ENCODE measurements around the gene RAB11FIP5. TPM values are rescaled to one million over a fixed set of nuclear protein-coding genes. Genes with fewer than 3 reads are reported as not detected.

Gene RAB11FIP5
- total RNA-seq, 1 donor from 2014 or later = 33.1 TPM

- H3K27me3 ChIP-seq = no peaks in the 10 kb centered on the region
- DNase-seq (ENCODE audit: extremely low spot score in 2 of 2) = no peak
- H3K9me3 ChIP-seq = no peaks in the 10 kb centered on the region
- no peak for TF ChIP-seq POLR2A (IDR thresholded peaks at IDR 0.05)
- no peak for TF ChIP-seq POLR2AphosphoS5 (IDR thresholded peaks at IDR 0.05; ENCODE audit: insufficient read depth in 1 of 2, low read depth in 1 of 2)
- TF ChIP-seq CTCF (IDR thresholded peaks at IDR 0.05) = no peak
- H3K36me3 ChIP-seq = no peaks in the 10 kb centered on the region
- intact Hi-C loops (cut with DNase I) = no loop called here
- H3K4me1 ChIP-seq = no peaks in the 10 kb centered on the region
- H3K4me3 ChIP-seq = no peak overlapping the region
- no peak overlapping the region for H3K27ac ChIP-seq
These were observed 22.5 kb upstream of the RAB11FIP5 start for GRCh38 chr2:73135236-73135635.

GRCh38 chr2:73134471-73134870 is 21.7 kb upstream of the RAB11FIP5 start:
- Histone ChIP-seq H3K9me3 (no peaks in the 10 kb centered on the region), H3K4me1 (no peaks in the 10 kb centered on the region), H3K4me3 (no peak overlapping the region), H3K36me3 (no peaks in the 10 kb centered on the region), H3K27ac (no peak overlapping the region), H3K27me3 (no peaks in the 10 kb centered on the region)
- DNase-seq (ENCODE audit: extremely low spot score in 2 of 2) = no peak
- TF ChIP-seq POLR2AphosphoS5 (IDR thresholded peaks at IDR 0.05; ENCODE audit: insufficient read depth in 1 of 2, low read depth in 1 of 2) = no peak
- no peak for TF ChIP-seq CTCF (IDR thresholded peaks at IDR 0.05)
- no peak for TF ChIP-seq POLR2A (IDR thresholded peaks at IDR 0.05)
- intact Hi-C loops (cut with DNase I) = no loop called here

GRCh38 chr2:73133566-73134197 is 20.9 kb upstream of the RAB11FIP5 start:
- TF ChIP-seq POLR2A (IDR thresholded peaks at IDR 0.05) (no peak), POLR2AphosphoS5 (IDR thresholded peaks at IDR 0.05; ENCODE audit: insufficient read depth in 1 of 2, low read depth in 1 of 2) (no peak), CTCF (IDR thresholded peaks at IDR 0.05) (no peak)
- intact Hi-C loops (cut with DNase I) = no loop called here
- H3K36me3 ChIP-seq = no peaks in the 10 kb centered on the region

GRCh38 chr2:73131807-73132206 is 19.1 kb upstream of the RAB11FIP5 start:
- Histone ChIP-seq H3K36me3 (no peaks in the 10 kb centered on the region), H3K9me3 (no peaks in the 10 kb centered on the region), H3K4me3 (no peak overlapping the region), H3K4me1 (no peaks in the 10 kb centered on the region), H3K27me3 (no peaks in the 10 kb centered on the region), H3K27ac (no peak overlapping the region)
- no peak for TF ChIP-seq POLR2A (IDR thresholded peaks at IDR 0.05)
- no peak for TF ChIP-seq POLR2AphosphoS5 (IDR thresholded peaks at IDR 0.05; ENCODE audit: insufficient read depth in 1 of 2, low read depth in 1 of 2)
- no peak for TF ChIP-seq CTCF (IDR thresholded peaks at IDR 0.05)
- intact Hi-C loops (cut with DNase I) = no loop called here
- no peak for DNase-seq (ENCODE audit: extremely low spot score in 2 of 2)

More at GRCh38 chr2:73133566-73134197, 20.9 kb upstream of the RAB11FIP5 start:
- DNase-seq (ENCODE audit: extremely low spot score in 2 of 2) = no peak
- H3K4me3 ChIP-seq = no peak overlapping the region
- no peak overlapping the region for H3K27ac ChIP-seq
- H3K27me3 ChIP-seq = no peaks in the 10 kb centered on the region
- H3K9me3 ChIP-seq = no peaks in the 10 kb centered on the region
- H3K4me1 ChIP-seq = no peaks in the 10 kb centered on the region

GRCh38 chr2:73130790-73131189 is 18.0 kb upstream of the RAB11FIP5 start:
- TF ChIP-seq POLR2A (IDR thresholded peaks at IDR 0.05) (no peak), POLR2AphosphoS5 (IDR thresholded peaks at IDR 0.05; ENCODE audit: insufficient read depth in 1 of 2, low read depth in 1 of 2) (no peak), CTCF (IDR thresholded peaks at IDR 0.05) (no peak)
- H3K4me3 ChIP-seq = no peak overlapping the region
- no peaks in the 10 kb centered on the region for H3K9me3 ChIP-seq
- H3K4me1 ChIP-seq = no peaks in the 10 kb centered on the region
- H3K27me3 ChIP-seq = no peaks in the 10 kb centered on the region
- H3K27ac ChIP-seq = no peak overlapping the region
- DNase-seq (ENCODE audit: extremely low spot score in 2 of 2) = no peak
- intact Hi-C loops (cut with DNase I) = no loop called here
- no peaks in the 10 kb centered on the region for H3K36me3 ChIP-seq
